Endothelial cell (in vitro differentiated cells): ENCODE data around the gene GADL1. TPM values are rescaled to one million over a fixed set of nuclear protein-coding genes. Genes with fewer than 3 reads are reported as not detected.

Experiments
- DNase-seq: peaks from one replicate; pipeline ENCODE4 v3.0.0; 2021; ENCODE audit warnings: low spot score
- H3K27ac Mint-ChIP-seq: one replicate; pipeline ENCODE4 v1.8.0; 2021; ENCODE audit warnings: mixed read lengths, inconsistent platforms; ENCODE audit not compliant: unreplicated experiment
- H3K27me3 Mint-ChIP-seq: one replicate; pipeline ENCODE4 v1.8.0; 2021; ENCODE audit warnings: mild to moderate bottlenecking, moderate library complexity, mixed read lengths, inconsistent platforms; ENCODE audit not compliant: unreplicated experiment
- H3K36me3 Mint-ChIP-seq: one replicate; pipeline ENCODE4 v1.8.0; 2021; ENCODE audit warnings: mild to moderate bottlenecking, low read depth, mixed read lengths, inconsistent platforms; ENCODE audit not compliant: unreplicated experiment
- H3K4me1 Mint-ChIP-seq: one replicate; pipeline ENCODE4 v1.8.0; 2021; ENCODE audit warnings: mild to moderate bottlenecking, mixed read lengths, inconsistent platforms; ENCODE audit not compliant: unreplicated experiment
- H3K4me3 Mint-ChIP-seq: one replicate; pipeline ENCODE4 v1.8.0; 2021; ENCODE audit warnings: mild to moderate bottlenecking, mixed read lengths, inconsistent platforms; ENCODE audit not compliant: unreplicated experiment
- H3K9me3 Mint-ChIP-seq: one replicate; pipeline ENCODE4 v1.8.0; 2021; ENCODE audit warnings: mixed read lengths, inconsistent platforms; ENCODE audit not compliant: unreplicated experiment
- CTCF ChIP-seq: fragments of 200-600 bp; sonication (generic); IDR thresholded peaks from one replicate; pipeline ENCODE4 v1.5.0; 2021; ENCODE audit warnings: antibody characterized with exemption; ENCODE audit not compliant: unreplicated experiment
- total RNA-seq: library from RNA; stranded (reverse); fragmentation: NEBNext Ultra II Directional; extraction: Animal tissue kit (Norgen Biotek cat#: 25700); gene quantifications from one replicate; pipeline ENCODE4 v1.2.1, GENCODE V29; 2021; ENCODE audit not compliant: unreplicated experiment

Gene GADL1
- total RNA-seq, 1 donor from 2014 or later: not detected

GRCh38 chr3:30890907-30891306, 3.6 kb downstream of the GADL1 start:
- Mint-ChIP-seq H3K9me3 (no peaks in the 10 kb centered on the region), H3K36me3 (no peaks in the 10 kb centered on the region), H3K27ac (no peak overlapping the region), H3K4me1 (peaks cover 16% of the 10 kb centered on the region), H3K27me3 (no peaks in the 10 kb centered on the region), H3K4me3 (no peak overlapping the region)
- TF ChIP-seq CTCF: no peak
- no peak for DNase-seq

GRCh38 chr3:30886888-30887287, 7.6 kb downstream of the GADL1 start:
- Mint-ChIP-seq H3K4me3 (no peak overlapping the region), H3K27ac (no peak overlapping the region), H3K27me3 (no peaks in the 10 kb centered on the region), H3K36me3 (no peaks in the 10 kb centered on the region), H3K9me3 (no peaks in the 10 kb centered on the region), H3K4me1 (peaks cover 12% of the 10 kb centered on the region)
- TF ChIP-seq CTCF: no peak
- DNase-seq: no peak

- Mint-ChIP-seq H3K27ac (no peak overlapping the region), H3K4me3 (no peak overlapping the region), H3K36me3 (no peaks in the 10 kb centered on the region), H3K9me3 (no peaks in the 10 kb centered on the region), H3K27me3 (no peaks in the 10 kb centered on the region), H3K4me1 (no peaks in the 10 kb centered on the region)
- no peak for TF ChIP-seq CTCF
- no peak for DNase-seq
Measured at GRCh38 chr3:30878862-30879261, 15.6 kb downstream of the GADL1 start.

- Mint-ChIP-seq H3K27me3 (no peaks in the 10 kb centered on the region), H3K9me3 (no peaks in the 10 kb centered on the region), H3K36me3 (no peaks in the 10 kb centered on the region), H3K4me1 (no peaks in the 10 kb centered on the region), H3K4me3 (no peak overlapping the region), H3K27ac (no peak overlapping the region)
- no peak for TF ChIP-seq CTCF
- no peak for DNase-seq
Measured at GRCh38 chr3:30875505-30875904, 19.0 kb downstream of the GADL1 start.

- DNase-seq: no peak
- Mint-ChIP-seq H3K27ac (no peak overlapping the region), H3K9me3 (no peaks in the 10 kb centered on the region), H3K4me1 (no peaks in the 10 kb centered on the region), H3K27me3 (no peaks in the 10 kb centered on the region), H3K36me3 (no peaks in the 10 kb centered on the region), H3K4me3 (no peak overlapping the region)
- TF ChIP-seq CTCF: no peak
Measured at GRCh38 chr3:30873671-30874070, 20.8 kb downstream of the GADL1 start.
